Hepatocyte (in vitro differentiated cells): ENCODE measurements around the gene GTSE1. TPM values are rescaled to one million over a fixed set of nuclear protein-coding genes. Genes with fewer than 3 reads are reported as not detected.
A peak's percentile ranks its signal among the peaks of the same experiment; 100 is the strongest.

ENCODE experiments used
- DNase-seq: peaks from one replicate; pipeline ENCODE4 v3.0.0-alpha.2; 2016; ENCODE audit warnings: low spot score
- H2AFZ ChIP-seq: fragments of 200-600 bp; sonication (generic); 2 replicates; pipeline ENCODE4 v1.6.0; 2016; ENCODE audit warnings: antibody characterized with exemption, mild to moderate bottlenecking
- H3K27ac ChIP-seq: fragments of 200-600 bp; sonication (generic); 2 replicates; pipeline ENCODE4 v1.5.1; 2016; ENCODE audit warnings: mild to moderate bottlenecking
- H3K27me3 ChIP-seq: fragments of 200-600 bp; sonication (generic); 2 replicates; pipeline ENCODE4 v1.6.1; 2016
- H3K36me3 ChIP-seq: fragments of 200-600 bp; sonication (generic); replicated peaks from 2 replicates; pipeline ENCODE4 v1.5.1; 2016; ENCODE audit warnings: low read depth; ENCODE audit not compliant: insufficient read depth
- H3K4me1 ChIP-seq: fragments of 200-600 bp; sonication (generic); 2 replicates; pipeline ENCODE4 v1.5.1; 2016; ENCODE audit warnings: mild to moderate bottlenecking, moderate library complexity; ENCODE audit not compliant: insufficient read depth
- H3K4me2 ChIP-seq: fragments of 200-600 bp; sonication (generic); 2 replicates; pipeline ENCODE4 v1.6.0; 2016
- H3K4me3 ChIP-seq: fragments of 200-600 bp; sonication (generic); 2 replicates; pipeline ENCODE4 v1.5.1; 2016; ENCODE audit warnings: mild to moderate bottlenecking
- H3K79me2 ChIP-seq: fragments of 200-600 bp; sonication (generic); 2 replicates; pipeline ENCODE4 v1.6.0; 2017; ENCODE audit warnings: mild to moderate bottlenecking
- H3K9me2 ChIP-seq: fragments of 200-600 bp; sonication (generic); replicated peaks from 2 replicates; pipeline ENCODE4 v1.6.0; 2017; ENCODE audit warnings: mild to moderate bottlenecking; ENCODE audit not compliant: insufficient read depth
- H3K9me3 ChIP-seq: fragments of 200-600 bp; sonication (generic); 2 replicates; pipeline ENCODE4 v1.5.1; 2016; ENCODE audit warnings: low read depth, mild to moderate bottlenecking
- H4K20me1 ChIP-seq: fragments of 200-600 bp; sonication (generic); 2 replicates; pipeline ENCODE4 v1.6.0; 2016; ENCODE audit warnings: mild to moderate bottlenecking; ENCODE audit not compliant: insufficient read depth, poor library complexity, severe bottlenecking
- CTCF ChIP-seq: fragments of 200-600 bp; sonication (generic); IDR thresholded peaks from 2 replicates; pipeline ENCODE4 v1.5.1; 2016; ENCODE audit warnings: antibody characterized with exemption, mild to moderate bottlenecking; ENCODE audit not compliant: poor library complexity
- EZH2 ChIP-seq: fragments of 200-600 bp; sonication (generic); IDR thresholded peaks from 2 replicates; pipeline ENCODE4 v1.6.1; 2016; ENCODE audit warnings: antibody characterized with exemption, mild to moderate bottlenecking, borderline replicate concordance
- EZH2phosphoT487 ChIP-seq: fragments of 200-600 bp; sonication (generic); IDR thresholded peaks from one replicate; pipeline ENCODE4 v1.6.1; 2018; ENCODE audit warnings: antibody characterized with exemption, mild to moderate bottlenecking, low read depth, moderate library complexity; ENCODE audit not compliant: unreplicated experiment, severe bottlenecking
- WGBS: methylation state at CpG from one replicate; pipeline ENCODE4 v1.1.6; 2016; ENCODE audit warnings: low lambda C conversion rate; ENCODE audit errors: missing lambda C conversion rate; 5-methylcytosine and 5-hydroxymethylcytosine counted together
- polyA plus RNA-seq: library from polyadenylated mRNA; unstranded; fragments of >200 nt; fragmentation: Nextera tagmentation; extraction: Ambion mirVana; gene quantifications from 2 replicates; pipeline ENCODE4 v1.2.1, GENCODE V29; 2016
- total RNA-seq: library from RNA; depleted of rRNA; stranded (reverse); fragments of >200 nt; gene quantifications from 2 replicates; pipeline ENCODE4 v1.2.3, GENCODE V29; 2014

Gene GTSE1
- total and polyA plus RNA-seq, 2 experiments from 2014 or later = 4.1 to 4.4 TPM

GRCh38 chr22:46351767-46352166, 55.1 kb downstream of the GTSE1 start:
- Histone ChIP-seq H3K36me3 (no peaks in the 10 kb centered on the region), H3K4me1 (no peaks in the 10 kb centered on the region), H3K27me3 (no peaks in the 10 kb centered on the region), H4K20me1 (peaks cover 9% of the 10 kb centered on the region), H3K27ac (no peak overlapping the region), H3K79me2 (no peaks in the 10 kb centered on the region), H3K4me2 (no peak overlapping the region), H3K9me3 (no peaks in the 10 kb centered on the region), H3K4me3 (no peak overlapping the region), H3K9me2 (no peaks in the 10 kb centered on the region), H2AFZ (no peak overlapping the region)
- no peak for DNase-seq
- 97% methylated on average over 23 of the region's 23 CpGs for WGBS
- no peak for TF ChIP-seq CTCF
- no peak for TF ChIP-seq EZH2
- no peak for TF ChIP-seq EZH2phosphoT487

GRCh38 chr22:46352276-46352675, 55.6 kb downstream of the GTSE1 start:
- Histone ChIP-seq H3K4me2 (no peak overlapping the region), H3K4me1 (no peaks in the 10 kb centered on the region), H3K9me2 (no peaks in the 10 kb centered on the region), H3K9me3 (no peaks in the 10 kb centered on the region), H3K4me3 (no peak overlapping the region), H3K36me3 (no peaks in the 10 kb centered on the region), H2AFZ (no peak overlapping the region), H3K79me2 (no peaks in the 10 kb centered on the region), H3K27ac (no peak overlapping the region), H4K20me1 (peaks cover 9% of the 10 kb centered on the region), H3K27me3 (no peaks in the 10 kb centered on the region)
- WGBS = 96% methylated on average over 10 of the region's 10 CpGs
- TF ChIP-seq CTCF = no peak
- no peak for TF ChIP-seq EZH2phosphoT487
- no peak for TF ChIP-seq EZH2
- DNase-seq = no peak

GRCh38 chr22:46352691-46353386, 56.2 kb downstream of the GTSE1 start:
- H3K27ac ChIP-seq = no peak overlapping the region
- TF ChIP-seq EZH2 (no peak), CTCF (no peak), EZH2phosphoT487 (no peak)
- no peak overlapping the region for H2AFZ ChIP-seq
- H3K79me2 ChIP-seq = no peaks in the 10 kb centered on the region
- H3K4me2 ChIP-seq = no peak overlapping the region
- peak; percentile 58 for DNase-seq
- H3K36me3 ChIP-seq = no peaks in the 10 kb centered on the region
- H3K4me3 ChIP-seq = no peak overlapping the region
- H3K9me2 ChIP-seq = no peaks in the 10 kb centered on the region
- H3K4me1 ChIP-seq = no peaks in the 10 kb centered on the region
- H3K9me3 ChIP-seq = no peaks in the 10 kb centered on the region
- peaks cover 9% of the 10 kb centered on the region for H4K20me1 ChIP-seq
- WGBS = 90% methylated on average over 20 of the region's 20 CpGs
- H3K27me3 ChIP-seq = no peaks in the 10 kb centered on the region
